ENCODE data around the gene TLX3.

GRCh38 chr5:171355302-171355724 is 46.3 kb downstream of the TLX3 start:
- TF ChIP-seq, protein P1, sequence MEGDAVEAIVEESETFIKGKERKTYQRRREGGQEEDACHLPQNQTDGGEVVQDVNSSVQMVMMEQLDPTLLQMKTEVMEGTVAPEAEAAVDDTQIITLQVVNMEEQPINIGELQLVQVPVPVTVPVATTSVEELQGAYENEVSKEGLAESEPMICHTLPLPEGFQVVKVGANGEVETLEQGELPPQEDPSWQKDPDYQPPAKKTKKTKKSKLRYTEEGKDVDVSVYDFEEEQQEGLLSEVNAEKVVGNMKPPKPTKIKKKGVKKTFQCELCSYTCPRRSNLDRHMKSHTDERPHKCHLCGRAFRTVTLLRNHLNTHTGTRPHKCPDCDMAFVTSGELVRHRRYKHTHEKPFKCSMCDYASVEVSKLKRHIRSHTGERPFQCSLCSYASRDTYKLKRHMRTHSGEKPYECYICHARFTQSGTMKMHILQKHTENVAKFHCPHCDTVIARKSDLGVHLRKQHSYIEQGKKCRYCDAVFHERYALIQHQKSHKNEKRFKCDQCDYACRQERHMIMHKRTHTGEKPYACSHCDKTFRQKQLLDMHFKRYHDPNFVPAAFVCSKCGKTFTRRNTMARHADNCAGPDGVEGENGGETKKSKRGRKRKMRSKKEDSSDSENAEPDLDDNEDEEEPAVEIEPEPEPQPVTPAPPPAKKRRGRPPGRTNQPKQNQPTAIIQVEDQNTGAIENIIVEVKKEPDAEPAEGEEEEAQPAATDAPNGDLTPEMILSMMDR (IDR thresholded peaks at IDR 0.05) = no peak
- TF ChIP-seq POLR2A (IDR thresholded peaks at IDR 0.05) = no peak
